HL-60 (cell line): ENCODE measurements around the gene ZDHHC19.

Source experiments
- DNase-seq, 2 experiments: peaks; one replicate each; pipeline ENCODE4 v3.0.0-alpha.2; 2010 to 2020; ENCODE audit warnings: low read depth in 1 of 2, low spot score in 1 of 2
- H3K27ac ChIP-seq: fragments of 250-450 bp; sonication (Bioruptor Pico); replicated peaks from 2 replicates; pipeline ENCODE4 v1.5.1; 2020; ENCODE audit warnings: mild to moderate bottlenecking, moderate library complexity
- H3K27me3 ChIP-seq: fragments of 250-450 bp; sonication (Bioruptor Pico); 2 replicates; pipeline ENCODE4 v1.5.1; 2021; ENCODE audit warnings: mild to moderate bottlenecking, moderate library complexity; ENCODE audit not compliant: insufficient read depth, poor library complexity, severe bottlenecking
- H3K4me3 ChIP-seq: replicated peaks from 2 replicates; pipeline ENCODE4 v1.5.1; 2011; ENCODE audit warnings: mild to moderate bottlenecking, control low read depth, low read length; ENCODE audit not compliant: insufficient read depth
- GABPA ChIP-seq: IDR thresholded peaks from 2 replicates; pipeline ENCODE4 v1.6.1; 2012; ENCODE audit warnings: low read depth
- POLR2AphosphoS5 ChIP-seq: IDR thresholded peaks from 2 replicates; pipeline ENCODE4 v1.6.1; 2012; ENCODE audit warnings: low read depth
- SPI1 ChIP-seq: IDR thresholded peaks from 2 replicates; pipeline ENCODE4 v1.6.1; 2012; ENCODE audit warnings: low read depth, mild to moderate bottlenecking, borderline replicate concordance
- TF ChIP-seq, protein P1 (sequence below): IDR thresholded peaks from 2 replicates; pipeline ENCODE4 v1.6.1; 2012; ENCODE audit warnings: low read depth; ENCODE audit not compliant: insufficient replicate concordance
- TF ChIP-seq, protein P2 (sequence below): IDR thresholded peaks from one replicate; pipeline ENCODE4 v1.5.1; 2011; ENCODE audit warnings: low read length, control low read depth, inconsistent platforms; ENCODE audit not compliant: insufficient read depth

The ZDHHC19 gene

DNA sequence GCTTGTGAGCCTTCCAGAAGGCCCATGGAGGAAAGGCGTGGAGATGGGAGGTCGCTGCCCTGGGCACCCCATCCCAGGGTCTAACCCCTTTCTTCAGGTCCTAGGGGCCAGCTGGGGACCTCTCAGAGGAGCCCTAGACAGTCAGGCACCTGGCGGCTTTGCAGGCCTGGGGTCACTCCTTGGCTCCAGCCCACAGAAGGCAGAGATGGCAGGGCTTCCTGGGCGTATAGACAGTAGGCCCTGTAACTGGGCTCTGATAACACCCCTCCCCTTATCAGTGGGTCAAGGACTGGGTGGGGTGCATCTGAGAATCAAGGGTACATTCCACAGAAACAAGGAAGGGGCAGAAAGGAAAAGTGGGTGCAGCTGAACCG, 16.7 kb downstream of the ZDHHC19 start:
- no peak for DNase-seq
- TF ChIP-seq SPI1 (no peak), POLR2AphosphoS5 (no peak), GABPA (no peak)
- TF ChIP-seq, protein P1, sequence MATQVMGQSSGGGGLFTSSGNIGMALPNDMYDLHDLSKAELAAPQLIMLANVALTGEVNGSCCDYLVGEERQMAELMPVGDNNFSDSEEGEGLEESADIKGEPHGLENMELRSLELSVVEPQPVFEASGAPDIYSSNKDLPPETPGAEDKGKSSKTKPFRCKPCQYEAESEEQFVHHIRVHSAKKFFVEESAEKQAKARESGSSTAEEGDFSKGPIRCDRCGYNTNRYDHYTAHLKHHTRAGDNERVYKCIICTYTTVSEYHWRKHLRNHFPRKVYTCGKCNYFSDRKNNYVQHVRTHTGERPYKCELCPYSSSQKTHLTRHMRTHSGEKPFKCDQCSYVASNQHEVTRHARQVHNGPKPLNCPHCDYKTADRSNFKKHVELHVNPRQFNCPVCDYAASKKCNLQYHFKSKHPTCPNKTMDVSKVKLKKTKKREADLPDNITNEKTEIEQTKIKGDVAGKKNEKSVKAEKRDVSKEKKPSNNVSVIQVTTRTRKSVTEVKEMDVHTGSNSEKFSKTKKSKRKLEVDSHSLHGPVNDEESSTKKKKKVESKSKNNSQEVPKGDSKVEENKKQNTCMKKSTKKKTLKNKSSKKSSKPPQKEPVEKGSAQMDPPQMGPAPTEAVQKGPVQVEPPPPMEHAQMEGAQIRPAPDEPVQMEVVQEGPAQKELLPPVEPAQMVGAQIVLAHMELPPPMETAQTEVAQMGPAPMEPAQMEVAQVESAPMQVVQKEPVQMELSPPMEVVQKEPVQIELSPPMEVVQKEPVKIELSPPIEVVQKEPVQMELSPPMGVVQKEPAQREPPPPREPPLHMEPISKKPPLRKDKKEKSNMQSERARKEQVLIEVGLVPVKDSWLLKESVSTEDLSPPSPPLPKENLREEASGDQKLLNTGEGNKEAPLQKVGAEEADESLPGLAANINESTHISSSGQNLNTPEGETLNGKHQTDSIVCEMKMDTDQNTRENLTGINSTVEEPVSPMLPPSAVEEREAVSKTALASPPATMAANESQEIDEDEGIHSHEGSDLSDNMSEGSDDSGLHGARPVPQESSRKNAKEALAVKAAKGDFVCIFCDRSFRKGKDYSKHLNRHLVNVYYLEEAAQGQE = no peak
- TF ChIP-seq, protein P2, sequence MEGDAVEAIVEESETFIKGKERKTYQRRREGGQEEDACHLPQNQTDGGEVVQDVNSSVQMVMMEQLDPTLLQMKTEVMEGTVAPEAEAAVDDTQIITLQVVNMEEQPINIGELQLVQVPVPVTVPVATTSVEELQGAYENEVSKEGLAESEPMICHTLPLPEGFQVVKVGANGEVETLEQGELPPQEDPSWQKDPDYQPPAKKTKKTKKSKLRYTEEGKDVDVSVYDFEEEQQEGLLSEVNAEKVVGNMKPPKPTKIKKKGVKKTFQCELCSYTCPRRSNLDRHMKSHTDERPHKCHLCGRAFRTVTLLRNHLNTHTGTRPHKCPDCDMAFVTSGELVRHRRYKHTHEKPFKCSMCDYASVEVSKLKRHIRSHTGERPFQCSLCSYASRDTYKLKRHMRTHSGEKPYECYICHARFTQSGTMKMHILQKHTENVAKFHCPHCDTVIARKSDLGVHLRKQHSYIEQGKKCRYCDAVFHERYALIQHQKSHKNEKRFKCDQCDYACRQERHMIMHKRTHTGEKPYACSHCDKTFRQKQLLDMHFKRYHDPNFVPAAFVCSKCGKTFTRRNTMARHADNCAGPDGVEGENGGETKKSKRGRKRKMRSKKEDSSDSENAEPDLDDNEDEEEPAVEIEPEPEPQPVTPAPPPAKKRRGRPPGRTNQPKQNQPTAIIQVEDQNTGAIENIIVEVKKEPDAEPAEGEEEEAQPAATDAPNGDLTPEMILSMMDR = no peak
- Histone ChIP-seq H3K27me3 (no peaks in the 10 kb centered on the region), H3K4me3 (no peak overlapping the region), H3K27ac (peak overlapping the region; percentile 92)

DNA sequence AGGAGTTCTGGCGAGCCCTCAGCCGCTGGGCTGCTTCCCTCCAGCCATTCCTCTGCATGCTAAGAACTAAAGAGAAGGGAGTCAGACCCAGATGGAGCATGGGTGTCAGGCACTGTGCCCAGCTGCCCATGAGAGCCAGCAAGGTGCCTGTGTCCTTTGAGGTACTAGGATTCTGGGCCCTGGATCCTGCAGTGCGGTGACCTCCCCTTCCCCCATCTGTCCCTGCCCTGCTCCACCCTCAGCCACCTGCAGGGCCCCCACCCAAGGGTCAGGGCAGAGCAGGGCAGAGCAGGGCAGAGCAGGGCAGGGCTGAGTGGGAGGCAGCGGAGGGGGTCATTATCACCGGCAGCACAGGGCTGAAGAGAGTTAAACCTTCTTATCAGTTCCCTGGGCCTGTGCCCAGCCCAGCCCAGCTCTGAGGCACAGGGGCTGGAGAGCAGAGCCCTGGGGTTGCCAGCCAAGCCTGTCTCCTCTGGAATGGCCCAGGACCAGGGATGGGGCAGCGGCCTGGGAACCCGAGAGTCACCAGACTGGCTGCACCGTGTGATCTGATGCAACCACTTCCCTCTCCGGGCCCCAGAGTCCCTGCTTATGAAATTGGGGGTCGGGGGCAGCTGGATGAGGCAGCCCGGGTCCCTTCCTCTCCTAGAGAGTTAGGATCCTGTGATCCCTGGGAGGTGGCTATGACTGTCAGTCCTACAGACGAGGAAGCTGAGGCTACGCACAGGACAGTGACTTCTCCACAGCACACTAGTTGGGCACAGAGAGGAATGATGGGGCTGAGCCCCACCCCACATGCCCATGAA, 17.3 kb downstream of the ZDHHC19 start:
- peak overlapping the region; percentile 92 for H3K27ac ChIP-seq
- TF ChIP-seq SPI1 = peak; percentile 55; the same call in 1 of the 2 replicates
- TF ChIP-seq, protein P2 = no peak
- no peak overlapping the region for H3K4me3 ChIP-seq
- H3K27me3 ChIP-seq = no peaks in the 10 kb centered on the region
- DNase-seq = peak; percentile 69 to 97

DNA sequence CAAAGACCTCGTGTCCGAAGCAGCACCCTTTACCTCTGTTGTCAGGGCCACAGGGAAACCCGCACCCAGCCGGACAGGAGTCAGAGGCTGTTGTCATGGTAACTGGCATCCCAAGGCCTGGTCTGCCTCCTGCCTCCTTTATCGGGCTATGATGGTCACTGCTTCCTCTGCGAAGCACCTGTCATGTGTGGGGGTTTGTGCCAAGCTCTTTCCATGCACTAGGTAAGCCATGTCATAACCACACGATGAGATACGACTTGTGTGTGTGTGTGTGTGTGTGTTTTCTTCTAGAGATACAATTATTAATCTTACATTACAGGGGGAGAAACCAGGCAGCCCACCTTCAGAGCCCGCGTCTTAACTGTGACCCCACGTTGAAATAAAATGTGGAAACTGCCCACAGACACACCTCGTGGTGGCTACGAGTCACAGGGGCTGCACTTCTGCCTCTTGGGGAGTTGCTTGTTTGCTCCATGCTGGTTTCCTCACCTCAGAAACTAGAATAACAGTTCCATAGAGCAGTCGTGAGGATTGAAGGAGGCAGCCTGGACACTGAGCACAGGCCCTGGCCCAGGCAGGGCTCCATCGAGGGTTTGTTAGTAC, 18.0 kb downstream of the ZDHHC19 start:
- peak overlapping the region; percentile 92 for H3K27ac ChIP-seq
- H3K27me3 ChIP-seq = no peaks in the 10 kb centered on the region
- peak in 1 of 2 experiments; percentile 50 for DNase-seq
- H3K4me3 ChIP-seq = no peak overlapping the region
- TF ChIP-seq SPI1 = no peak
- TF ChIP-seq, protein P1 = no peak
- TF ChIP-seq GABPA = no peak
- TF ChIP-seq POLR2AphosphoS5 = no peak; the same call in 1 of the 2 replicates
- TF ChIP-seq, protein P2 = no peak
